ENCODE results near the gene GIGYF2.

Gene GIGYF2

DNA sequence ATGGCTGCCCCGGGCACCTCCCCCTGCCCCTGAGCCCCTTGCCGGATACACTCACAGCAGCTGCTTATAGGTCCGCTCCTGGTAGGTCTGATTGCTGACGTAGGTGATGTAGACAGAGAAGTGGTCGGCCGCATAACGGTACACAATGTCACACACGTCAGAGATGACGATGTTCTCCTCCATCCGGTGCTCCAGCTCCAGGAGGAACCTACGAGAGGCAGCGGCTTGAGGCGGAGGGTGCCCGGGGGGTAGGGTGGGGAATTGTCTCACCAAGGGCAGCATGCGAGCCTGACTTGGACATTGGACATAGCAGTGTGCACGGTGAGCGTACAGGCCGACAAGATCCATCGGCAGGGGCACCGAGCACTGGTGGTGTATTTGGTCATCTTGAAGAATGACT lies 195.7 kb downstream of the GIGYF2 start:
- no peak for TF ChIP-seq ZBTB7A (IDR thresholded peaks at IDR 0.05; ENCODE audit: low read depth)
- TF ChIP-seq YY1 (IDR thresholded peaks at IDR 0.05; ENCODE audit: low read depth): no peak
- TF ChIP-seq, protein P1, sequence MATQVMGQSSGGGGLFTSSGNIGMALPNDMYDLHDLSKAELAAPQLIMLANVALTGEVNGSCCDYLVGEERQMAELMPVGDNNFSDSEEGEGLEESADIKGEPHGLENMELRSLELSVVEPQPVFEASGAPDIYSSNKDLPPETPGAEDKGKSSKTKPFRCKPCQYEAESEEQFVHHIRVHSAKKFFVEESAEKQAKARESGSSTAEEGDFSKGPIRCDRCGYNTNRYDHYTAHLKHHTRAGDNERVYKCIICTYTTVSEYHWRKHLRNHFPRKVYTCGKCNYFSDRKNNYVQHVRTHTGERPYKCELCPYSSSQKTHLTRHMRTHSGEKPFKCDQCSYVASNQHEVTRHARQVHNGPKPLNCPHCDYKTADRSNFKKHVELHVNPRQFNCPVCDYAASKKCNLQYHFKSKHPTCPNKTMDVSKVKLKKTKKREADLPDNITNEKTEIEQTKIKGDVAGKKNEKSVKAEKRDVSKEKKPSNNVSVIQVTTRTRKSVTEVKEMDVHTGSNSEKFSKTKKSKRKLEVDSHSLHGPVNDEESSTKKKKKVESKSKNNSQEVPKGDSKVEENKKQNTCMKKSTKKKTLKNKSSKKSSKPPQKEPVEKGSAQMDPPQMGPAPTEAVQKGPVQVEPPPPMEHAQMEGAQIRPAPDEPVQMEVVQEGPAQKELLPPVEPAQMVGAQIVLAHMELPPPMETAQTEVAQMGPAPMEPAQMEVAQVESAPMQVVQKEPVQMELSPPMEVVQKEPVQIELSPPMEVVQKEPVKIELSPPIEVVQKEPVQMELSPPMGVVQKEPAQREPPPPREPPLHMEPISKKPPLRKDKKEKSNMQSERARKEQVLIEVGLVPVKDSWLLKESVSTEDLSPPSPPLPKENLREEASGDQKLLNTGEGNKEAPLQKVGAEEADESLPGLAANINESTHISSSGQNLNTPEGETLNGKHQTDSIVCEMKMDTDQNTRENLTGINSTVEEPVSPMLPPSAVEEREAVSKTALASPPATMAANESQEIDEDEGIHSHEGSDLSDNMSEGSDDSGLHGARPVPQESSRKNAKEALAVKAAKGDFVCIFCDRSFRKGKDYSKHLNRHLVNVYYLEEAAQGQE (IDR thresholded peaks at IDR 0.05; ENCODE audit: low read depth): no peak
- TF ChIP-seq CREB1 (IDR thresholded peaks at IDR 0.05; ENCODE audit: low read depth): no peak
- TF ChIP-seq, protein P2, sequence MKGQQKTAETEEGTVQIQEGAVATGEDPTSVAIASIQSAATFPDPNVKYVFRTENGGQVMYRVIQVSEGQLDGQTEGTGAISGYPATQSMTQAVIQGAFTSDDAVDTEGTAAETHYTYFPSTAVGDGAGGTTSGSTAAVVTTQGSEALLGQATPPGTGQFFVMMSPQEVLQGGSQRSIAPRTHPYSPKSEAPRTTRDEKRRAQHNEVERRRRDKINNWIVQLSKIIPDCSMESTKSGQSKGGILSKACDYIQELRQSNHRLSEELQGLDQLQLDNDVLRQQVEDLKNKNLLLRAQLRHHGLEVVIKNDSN (IDR thresholded peaks at IDR 0.05): no peak
- TF ChIP-seq RAD21 (IDR thresholded peaks at IDR 0.05; ENCODE audit: low read depth): no peak
- TF ChIP-seq FOXM1 (IDR thresholded peaks at IDR 0.05; ENCODE audit: borderline replicate concordance, low read depth): no peak
- TF ChIP-seq, protein P3, sequence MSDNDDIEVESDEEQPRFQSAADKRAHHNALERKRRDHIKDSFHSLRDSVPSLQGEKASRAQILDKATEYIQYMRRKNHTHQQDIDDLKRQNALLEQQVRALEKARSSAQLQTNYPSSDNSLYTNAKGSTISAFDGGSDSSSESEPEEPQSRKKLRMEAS (IDR thresholded peaks at IDR 0.05): no peak

DNA sequence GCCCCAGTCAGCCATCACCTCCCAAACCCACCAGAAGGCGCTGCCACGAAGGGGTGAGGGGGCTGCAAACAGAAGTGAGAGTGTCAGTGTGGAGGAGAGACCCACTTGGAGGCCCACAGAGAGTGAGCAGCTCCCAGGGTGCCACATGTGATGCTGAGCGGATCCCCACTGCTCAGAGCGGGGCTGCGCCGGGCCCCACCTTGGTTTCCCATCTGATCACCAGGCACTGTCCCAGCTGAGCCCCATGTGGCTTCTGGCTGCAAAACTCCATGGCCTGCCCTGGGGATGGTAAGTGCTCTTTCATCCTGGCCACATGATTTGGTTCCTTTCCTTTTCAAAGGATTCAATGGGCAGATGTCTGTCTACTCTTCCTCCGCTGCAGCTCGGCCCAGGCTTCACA lies 196.7 kb downstream of the GIGYF2 start:
- TF ChIP-seq, protein P1 (IDR thresholded peaks at IDR 0.05; ENCODE audit: low read depth): no peak
- TF ChIP-seq ZBTB7A (IDR thresholded peaks at IDR 0.05; ENCODE audit: low read depth) (no peak), TEAD4 (IDR thresholded peaks at IDR 0.05) (no peak)

DNA sequence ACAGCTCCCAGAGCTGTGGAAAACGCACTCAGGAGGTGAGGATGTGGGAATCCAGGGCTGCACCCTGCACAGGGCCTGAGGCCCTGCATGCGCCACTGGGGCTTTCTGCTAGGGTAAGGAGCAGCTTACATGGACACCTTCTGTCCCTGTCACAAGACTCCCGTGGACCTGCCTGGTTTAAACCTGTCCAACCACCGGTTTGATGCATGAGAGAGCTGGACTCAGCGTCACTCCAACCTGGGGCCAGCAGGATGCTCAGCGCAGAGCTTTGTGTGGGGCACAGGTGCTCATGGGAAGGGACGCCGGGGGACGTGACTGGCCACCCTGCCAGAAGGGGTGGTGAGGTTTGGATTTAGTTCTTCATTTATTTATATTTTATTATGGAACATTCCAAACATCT lies 197.1 kb downstream of the GIGYF2 start:
- TF ChIP-seq, protein P2 (IDR thresholded peaks at IDR 0.05): no peak
- no peak for TF ChIP-seq TAF1 (IDR thresholded peaks at IDR 0.05; ENCODE audit: low read depth)
- no peak for TF ChIP-seq CEBPB (IDR thresholded peaks at IDR 0.05)
- TF ChIP-seq, protein P3 (IDR thresholded peaks at IDR 0.05): no peak
- no peak for TF ChIP-seq EGR1 (IDR thresholded peaks at IDR 0.05)

DNA sequence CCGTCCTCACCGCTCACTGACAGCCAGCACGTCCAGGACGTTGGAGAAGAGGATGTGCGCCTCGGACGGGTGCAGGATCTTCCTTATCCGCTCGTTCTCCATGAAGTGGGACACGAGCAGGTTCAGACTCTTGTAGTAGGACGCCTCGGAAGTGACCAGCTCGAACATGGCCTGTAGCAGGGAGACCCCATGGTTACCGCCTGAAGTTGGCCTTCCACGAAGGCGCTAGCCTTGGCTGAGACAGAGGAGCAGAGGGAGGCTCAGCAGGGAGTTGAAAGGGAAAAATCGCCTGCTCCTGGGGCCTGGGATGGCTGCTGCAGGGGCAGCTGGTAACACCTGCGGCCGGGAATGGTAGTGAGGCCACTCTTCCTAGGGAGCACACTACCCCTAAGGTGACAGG lies 197.6 kb downstream of the GIGYF2 start:
- TF ChIP-seq FOXM1 (IDR thresholded peaks at IDR 0.05; ENCODE audit: borderline replicate concordance, low read depth) (no peak), TEAD4 (IDR thresholded peaks at IDR 0.05) (no peak), ZBTB7A (IDR thresholded peaks at IDR 0.05; ENCODE audit: low read depth) (no peak), EGR1 (IDR thresholded peaks at IDR 0.05) (no peak), CEBPB (IDR thresholded peaks at IDR 0.05) (no peak), NFIC (IDR thresholded peaks at IDR 0.05) (no peak), EP300 (IDR thresholded peaks at IDR 0.05; ENCODE audit: borderline replicate concordance) (no peak), TCF12 (IDR thresholded peaks at IDR 0.05; ENCODE audit: low read depth) (no peak), CREB1 (IDR thresholded peaks at IDR 0.05; ENCODE audit: low read depth) (no peak), TAF1 (IDR thresholded peaks at IDR 0.05; ENCODE audit: low read depth) (no peak), RAD21 (IDR thresholded peaks at IDR 0.05; ENCODE audit: low read depth) (no peak)
- TF ChIP-seq, protein P1 (IDR thresholded peaks at IDR 0.05; ENCODE audit: low read depth): no peak
- TF ChIP-seq, protein P3 (IDR thresholded peaks at IDR 0.05): no peak

DNA sequence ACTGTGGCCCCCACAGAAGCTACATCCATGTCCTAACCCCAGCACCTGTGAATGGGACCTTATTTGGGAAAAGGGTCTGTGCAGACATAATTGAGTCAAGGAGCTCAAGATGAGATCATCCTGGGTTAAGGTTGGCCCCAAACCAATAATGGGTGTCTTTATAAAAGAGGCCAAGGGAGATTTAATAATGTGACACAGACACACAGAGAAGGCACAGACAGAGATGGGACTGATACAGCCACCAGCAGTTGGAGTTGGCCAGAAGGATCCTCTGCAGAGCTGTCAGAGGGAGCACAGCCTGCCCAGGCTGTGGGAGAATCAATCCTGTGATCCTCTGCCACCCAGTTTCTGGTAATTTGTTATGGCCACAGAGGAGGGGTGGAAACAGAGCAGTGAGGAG lies 199.0 kb downstream of the GIGYF2 start:
- TF ChIP-seq TEAD4 (IDR thresholded peaks at IDR 0.05): no peak
- no peak for TF ChIP-seq ZBTB7A (IDR thresholded peaks at IDR 0.05; ENCODE audit: low read depth)
- TF ChIP-seq TCF12 (IDR thresholded peaks at IDR 0.05; ENCODE audit: low read depth): no peak
- no peak for TF ChIP-seq CREB1 (IDR thresholded peaks at IDR 0.05; ENCODE audit: low read depth)
- TF ChIP-seq RAD21 (IDR thresholded peaks at IDR 0.05; ENCODE audit: low read depth): no peak
- no peak for TF ChIP-seq EP300 (IDR thresholded peaks at IDR 0.05; ENCODE audit: borderline replicate concordance)
- TF ChIP-seq, protein P3 (IDR thresholded peaks at IDR 0.05): no peak
- TF ChIP-seq NFIC (IDR thresholded peaks at IDR 0.05): no peak
- no peak for TF ChIP-seq FOXM1 (IDR thresholded peaks at IDR 0.05; ENCODE audit: borderline replicate concordance, low read depth)
- TF ChIP-seq, protein P2 (IDR thresholded peaks at IDR 0.05): no peak
- TF ChIP-seq, protein P1 (IDR thresholded peaks at IDR 0.05; ENCODE audit: low read depth): no peak
- TF ChIP-seq CEBPB (IDR thresholded peaks at IDR 0.05): no peak
- no peak for TF ChIP-seq TAF1 (IDR thresholded peaks at IDR 0.05; ENCODE audit: low read depth)
- no peak for TF ChIP-seq YY1 (IDR thresholded peaks at IDR 0.05; ENCODE audit: low read depth)
- no peak for TF ChIP-seq EGR1 (IDR thresholded peaks at IDR 0.05)

All from Ishikawa (cell line).